Measurements from ENCODE around the gene CADPS. TPM values are rescaled to one million over a fixed set of nuclear protein-coding genes. Genes with fewer than 3 reads are reported as not detected.
A peak's percentile ranks its signal among the peaks of the same experiment; 100 is the strongest.

Gene CADPS
- total RNA-seq, 1 experiment from 2014 or later, result 0.18 TPM

GRCh38 chr3:62363275-62363674 is 511.9 kb downstream of the CADPS start:
- peak; percentile 60 for DNase-seq (ENCODE audit: low read depth)

DNA sequence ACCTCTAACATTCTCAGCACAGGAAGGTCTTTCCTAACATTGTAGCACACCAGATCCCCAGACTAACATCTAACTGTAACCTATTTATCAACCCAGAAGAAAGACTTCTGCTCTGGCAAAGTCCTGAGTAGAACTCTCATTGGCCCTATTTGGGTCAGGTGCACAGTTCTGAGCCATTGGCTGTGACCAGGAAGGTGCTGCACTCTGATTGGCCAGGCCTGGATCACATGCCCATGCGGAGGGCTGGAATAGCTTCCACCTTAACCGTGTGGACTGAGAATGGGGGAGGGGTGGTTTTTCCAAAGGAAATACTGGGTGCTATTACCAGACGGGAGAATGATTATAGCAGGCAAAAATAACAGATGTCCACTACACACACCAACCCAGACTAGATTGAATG is 513.4 kb downstream of the CADPS start:
- DNase-seq (ENCODE audit: low read depth), result no peak

- no peak for DNase-seq (ENCODE audit: low read depth)
Observed at GRCh38 chr3:62361261-62361660, 514.0 kb downstream of the CADPS start.

GRCh38 chr3:62359531-62359930 is 515.7 kb downstream of the CADPS start:
- DNase-seq (ENCODE audit: low read depth), result no peak

GRCh38 chr3:62356356-62356755 is 518.9 kb downstream of the CADPS start:
- no peak for DNase-seq (ENCODE audit: low read depth)

DNA sequence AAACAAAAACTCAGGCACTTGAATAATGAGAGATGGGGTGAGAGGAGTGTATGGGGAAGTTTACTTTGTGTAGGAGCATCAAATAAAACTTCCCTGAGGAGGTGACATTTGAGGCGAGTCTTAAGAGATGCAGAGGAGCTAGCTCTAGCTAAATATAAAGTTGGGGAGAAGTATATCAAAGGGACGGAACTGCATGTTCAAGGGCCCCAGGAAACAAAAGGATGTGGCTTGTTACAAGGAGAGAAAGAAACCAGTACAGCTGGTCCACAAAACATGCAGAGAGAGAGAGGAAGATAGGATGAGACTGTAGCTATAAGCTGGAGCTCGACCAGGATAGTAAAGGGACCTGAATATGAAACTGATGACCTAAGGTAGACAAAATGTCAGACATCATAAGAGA is 519.5 kb downstream of the CADPS start:
- DNase-seq (ENCODE audit: low read depth), result no peak

Small RNAs within 50 kb of the gene (small RNA-seq; reads per million reads assigned to genes)
- gene RN7SL863P (not detected), gene RNU6-139P (not detected)

Data from HT1080 (cell line).